ENCODE results near the gene PODXL. TPM values are rescaled to one million over a fixed set of nuclear protein-coding genes. Genes with fewer than 3 reads are reported as not detected.

PODXL gene
- total and polyA plus RNA-seq, 2 donors (not counting 1 experiment from before 2014, with no cell fraction given) = 0.17 to 0.27 TPM

GRCh38 chr7:131554880-131555516 is 1.4 kb downstream of the PODXL start:
- TF ChIP-seq EZH2 (IDR thresholded peaks at IDR 0.05; ENCODE audit: low read length, missing control alignments) = no peak
- no peak for TF ChIP-seq CTCF (conservative IDR thresholded peaks at IDR 0.05 in 1 of 2, IDR thresholded peaks at IDR 0.05 in 1 of 2; ENCODE audit: low read depth in 1 of 2, low read length in 2 of 2)
- Histone ChIP-seq H3K79me2 (ENCODE audit: control insufficient read depth, insufficient read depth, low read length) (no peaks in the 10 kb centered on the region), H3K27ac (ENCODE audit: insufficient read depth, low read length) (no peak overlapping the region), H3K4me2 (ENCODE audit: extremely low read depth, insufficient read depth, low read length) (no peak overlapping the region), H3K27me3 (ENCODE audit: control insufficient read depth, insufficient read depth, low read length) (peaks cover 31% of the 10 kb centered on the region), H3K4me1 (ENCODE audit: control insufficient read depth, extremely low read depth, insufficient read depth, low read length) (no peaks in the 10 kb centered on the region), H4K20me1 (ENCODE audit: control insufficient read depth, extremely low read depth, insufficient read depth, low read length) (no peaks in the 10 kb centered on the region), H3K9me3 (ENCODE audit: control insufficient read depth, insufficient read depth, low read depth, low read length) (no peaks in the 10 kb centered on the region), H3K9ac (ENCODE audit: insufficient read depth, low read length) (no peak overlapping the region), H3K4me3 (replicated peaks in 1 of 4; ENCODE audit: control extremely low read depth in 1 of 4, insufficient read depth in 1 of 4, low read depth in 3 of 4, low read length in 4 of 4) (no peak overlapping the region), H3K36me3 (ENCODE audit: control insufficient read depth, insufficient read depth, low read length) (no peaks in the 10 kb centered on the region), H2AFZ (ENCODE audit: low read length) (no peak overlapping the region)
- no peak for DNase-seq (ENCODE audit: low read depth in 2 of 2)

GRCh38 chr7:131553931-131554330 is 2.5 kb downstream of the PODXL start:
- H3K27me3 ChIP-seq (ENCODE audit: control insufficient read depth, insufficient read depth, low read length) = peaks cover 28% of the 10 kb centered on the region
- H3K9ac ChIP-seq (ENCODE audit: insufficient read depth, low read length) = no peak overlapping the region
- H3K4me2 ChIP-seq (ENCODE audit: extremely low read depth, insufficient read depth, low read length) = no peak overlapping the region
- no peak overlapping the region for H2AFZ ChIP-seq (ENCODE audit: low read length)
- H4K20me1 ChIP-seq (ENCODE audit: control insufficient read depth, extremely low read depth, insufficient read depth, low read length) = no peaks in the 10 kb centered on the region
- no peaks in the 10 kb centered on the region for H3K36me3 ChIP-seq (ENCODE audit: control insufficient read depth, insufficient read depth, low read length)
- H3K9me3 ChIP-seq (ENCODE audit: control insufficient read depth, insufficient read depth, low read depth, low read length) = no peaks in the 10 kb centered on the region
- H3K4me1 ChIP-seq (ENCODE audit: control insufficient read depth, extremely low read depth, insufficient read depth, low read length) = no peaks in the 10 kb centered on the region
- H3K27ac ChIP-seq (ENCODE audit: insufficient read depth, low read length) = no peak overlapping the region
- H3K79me2 ChIP-seq (ENCODE audit: control insufficient read depth, insufficient read depth, low read length) = no peaks in the 10 kb centered on the region
- H3K4me3 ChIP-seq (replicated peaks in 1 of 4; ENCODE audit: control extremely low read depth in 1 of 4, insufficient read depth in 1 of 4, low read depth in 3 of 4, low read length in 4 of 4) = no peak overlapping the region
- no peak for DNase-seq (ENCODE audit: low read depth in 2 of 2)
- TF ChIP-seq CTCF (conservative IDR thresholded peaks at IDR 0.05 in 1 of 2, IDR thresholded peaks at IDR 0.05 in 1 of 2; ENCODE audit: low read depth in 1 of 2, low read length in 2 of 2) = no peak
- TF ChIP-seq EZH2 (IDR thresholded peaks at IDR 0.05; ENCODE audit: low read length, missing control alignments) = no peak

- Histone ChIP-seq H3K36me3 (ENCODE audit: control insufficient read depth, insufficient read depth, low read length) (no peaks in the 10 kb centered on the region), H3K9ac (ENCODE audit: insufficient read depth, low read length) (no peak overlapping the region), H3K4me2 (ENCODE audit: extremely low read depth, insufficient read depth, low read length) (no peak overlapping the region)
Observed at GRCh38 chr7:131552053-131552452, 4.4 kb downstream of the PODXL start.

More at GRCh38 chr7:131552053-131552452, 4.4 kb downstream of the PODXL start:
- H2AFZ ChIP-seq (ENCODE audit: low read length) = no peak overlapping the region
- H3K9me3 ChIP-seq (ENCODE audit: control insufficient read depth, insufficient read depth, low read depth, low read length) = no peaks in the 10 kb centered on the region
- no peak overlapping the region for H3K4me3 ChIP-seq (replicated peaks in 1 of 4; ENCODE audit: control extremely low read depth in 1 of 4, insufficient read depth in 1 of 4, low read depth in 3 of 4, low read length in 4 of 4)
- H3K4me1 ChIP-seq (ENCODE audit: control insufficient read depth, extremely low read depth, insufficient read depth, low read length) = no peaks in the 10 kb centered on the region
- peaks cover 20% of the 10 kb centered on the region for H3K27me3 ChIP-seq (ENCODE audit: control insufficient read depth, insufficient read depth, low read length)
- no peak for DNase-seq (ENCODE audit: low read depth in 2 of 2)
- H3K27ac ChIP-seq (ENCODE audit: insufficient read depth, low read length) = no peak overlapping the region
- no peaks in the 10 kb centered on the region for H3K79me2 ChIP-seq (ENCODE audit: control insufficient read depth, insufficient read depth, low read length)
- H4K20me1 ChIP-seq (ENCODE audit: control insufficient read depth, extremely low read depth, insufficient read depth, low read length) = no peaks in the 10 kb centered on the region
- TF ChIP-seq CTCF (conservative IDR thresholded peaks at IDR 0.05 in 1 of 2, IDR thresholded peaks at IDR 0.05 in 1 of 2; ENCODE audit: low read depth in 1 of 2, low read length in 2 of 2) (no peak), EZH2 (IDR thresholded peaks at IDR 0.05; ENCODE audit: low read length, missing control alignments) (no peak)

All from fibroblast of lung (primary cell).